Psoas muscle (tissue), 8 donors: ENCODE measurements around the gene PRKAG2. TPM values are rescaled to one million over a fixed set of nuclear protein-coding genes. Genes with fewer than 3 reads are reported as not detected.

Source experiments
- ATAC-seq, 4 donors: fragments of 200-7000 bp; cut with Tn5 transposase; one replicate each; pipeline ENCODE4 v1.9.1; 2020; ENCODE audit warnings: moderate library complexity in 3 of 4, mild to moderate bottlenecking in 2 of 4
- DNase-seq, 2 donors: peaks; one replicate each; pipeline ENCODE4 v3.0.0-alpha.2; 2020
- H3K27ac ChIP-seq: fragments of 200-600 bp; one replicate; pipeline ENCODE4 v1.8.0; 2022
- H3K27me3 ChIP-seq, 3 donors: fragments of 200-600 bp in 1 of 3; one replicate each; pipeline versions ENCODE4 v1.6.1 to v1.8.0; 2013 to 2022; ENCODE audit warnings: low read length in 2 of 3, mild to moderate bottlenecking in 2 of 3, moderate library complexity in 1 of 3; ENCODE audit not compliant: insufficient read depth in 3 of 3
- H3K36me3 ChIP-seq, 2 donors: fragments of 200-600 bp in 1 of 2; one replicate each; pipeline versions ENCODE4 v1.6.1 to v1.8.0; 2013 to 2022; ENCODE audit warnings: low read depth in 1 of 2, mild to moderate bottlenecking in 1 of 2, moderate library complexity in 1 of 2; ENCODE audit not compliant: insufficient read depth in 1 of 2
- H3K4me1 ChIP-seq: fragments of 200-600 bp; one replicate; pipeline ENCODE4 v1.8.0; 2022
- H3K4me3 ChIP-seq: fragments of 200-600 bp; one replicate; pipeline ENCODE4 v1.8.0; 2022; ENCODE audit warnings: mild to moderate bottlenecking
- H3K9me3 ChIP-seq: fragments of 200-600 bp; one replicate; pipeline ENCODE4 v1.8.0; 2022
- WGBS, 3 donors: extraction: QIAGEN DNeasy Blood & Tissue Kit; methylation state at CpG; one replicate each; pipeline versions ENCODE4 v1.1.6 to v1.1.7; 2013; 5-methylcytosine and 5-hydroxymethylcytosine counted together
- intact Hi-C, 2 donors: fragments of 100-400 bp; cut with DNase I; formaldehyde crosslinking; loops; one replicate each; pipeline versions ENCODE4 v1.11.0 to v1.14.2; 2022
- polyA plus RNA-seq, 3 donors: library from polyadenylated mRNA; stranded (reverse); fragments of 200-250 nt; gene quantifications; one replicate each; pipeline ENCODE4 v1.2.3, GENCODE V29; 2013
- total RNA-seq, 4 donors: library from RNA; stranded (reverse); fragmentation: NEBNext Ultra II Directional in 2 of 4; extraction: Animal tissue kit (Norgen Biotek cat#: 25700) in 2 of 4; gene quantifications; one replicate each; pipeline versions ENCODE4 v1.2.1 to v1.2.4, GENCODE V29; 2021 to 2023
- TF ChIP-seq, protein P1 (sequence below): fragments of 200-600 bp; IDR thresholded peaks from one replicate; pipeline ENCODE4 v1.8.0; 2022; ENCODE audit warnings: antibody characterized with exemption
- donor health status: healthy with polysubstance abuse.
- donor health status: DM: no; HTN: no; CAD: no; lungs with moderate emphysema.
- donor health status: Bipolar disorder and iron deficiency.
- donor health status: healthy.
- donor health status: DM: yes; HTN: yes; CAD: no.
- donor health status: DM: no; HTN: no; CAD: no.
- donor health status: DM: no; HTN: no; CAD: no.
- donor health status: DM: yes; HTN: yes; CAD: no.

The PRKAG2 gene
- total and polyA plus RNA-seq, 7 donors = 9.3 to 143 (median 19.8) TPM

GRCh38 chr7:151769188-151769821, 107.6 kb downstream of the PRKAG2 start:
- Histone ChIP-seq H3K27ac (no peak overlapping the region), H3K27me3 (no peaks in the 10 kb centered on the region), H3K4me1 (no peaks in the 10 kb centered on the region), H3K4me3 (no peak overlapping the region), H3K36me3 (no peaks in the 10 kb centered on the region), H3K9me3 (no peaks in the 10 kb centered on the region)
- DNase-seq (peak in 1 of 2 donors; percentile 26), ATAC-seq (no peak)
- TF ChIP-seq, protein P1, sequence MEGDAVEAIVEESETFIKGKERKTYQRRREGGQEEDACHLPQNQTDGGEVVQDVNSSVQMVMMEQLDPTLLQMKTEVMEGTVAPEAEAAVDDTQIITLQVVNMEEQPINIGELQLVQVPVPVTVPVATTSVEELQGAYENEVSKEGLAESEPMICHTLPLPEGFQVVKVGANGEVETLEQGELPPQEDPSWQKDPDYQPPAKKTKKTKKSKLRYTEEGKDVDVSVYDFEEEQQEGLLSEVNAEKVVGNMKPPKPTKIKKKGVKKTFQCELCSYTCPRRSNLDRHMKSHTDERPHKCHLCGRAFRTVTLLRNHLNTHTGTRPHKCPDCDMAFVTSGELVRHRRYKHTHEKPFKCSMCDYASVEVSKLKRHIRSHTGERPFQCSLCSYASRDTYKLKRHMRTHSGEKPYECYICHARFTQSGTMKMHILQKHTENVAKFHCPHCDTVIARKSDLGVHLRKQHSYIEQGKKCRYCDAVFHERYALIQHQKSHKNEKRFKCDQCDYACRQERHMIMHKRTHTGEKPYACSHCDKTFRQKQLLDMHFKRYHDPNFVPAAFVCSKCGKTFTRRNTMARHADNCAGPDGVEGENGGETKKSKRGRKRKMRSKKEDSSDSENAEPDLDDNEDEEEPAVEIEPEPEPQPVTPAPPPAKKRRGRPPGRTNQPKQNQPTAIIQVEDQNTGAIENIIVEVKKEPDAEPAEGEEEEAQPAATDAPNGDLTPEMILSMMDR = no peak
- WGBS, 3 donors = 91 to 96% (median 92%) methylated on average over 11 of the region's 11 CpGs
- intact Hi-C loops = no loop called here

GRCh38 chr7:151768805-151769187, 108.1 kb downstream of the PRKAG2 start:
- H3K36me3 ChIP-seq = no peaks in the 10 kb centered on the region
- intact Hi-C loops = no loop called here
- 91 to 96% (median 91%) methylated on average over 2 of the region's 2 CpGs for WGBS, 3 donors
- ATAC-seq (no peak), DNase-seq (peak in 1 of 2 donors; percentile 25)
- H3K27me3 ChIP-seq = no peaks in the 10 kb centered on the region
- TF ChIP-seq, protein P1 = no peak
- H3K9me3 ChIP-seq = no peaks in the 10 kb centered on the region
- no peak overlapping the region for H3K4me3 ChIP-seq
- no peaks in the 10 kb centered on the region for H3K4me1 ChIP-seq
- H3K27ac ChIP-seq = no peak overlapping the region

GRCh38 chr7:151767557-151767956, 109.4 kb downstream of the PRKAG2 start:
- H3K4me3 ChIP-seq = no peak overlapping the region
- no peaks in the 10 kb centered on the region for H3K4me1 ChIP-seq
- TF ChIP-seq, protein P1 = no peak
- no peaks in the 10 kb centered on the region for H3K27me3 ChIP-seq
- H3K36me3 ChIP-seq = no peaks in the 10 kb centered on the region
- 93 to 96% (median 94%) methylated on average over 4 of the region's 4 CpGs for WGBS, 3 donors
- no peaks in the 10 kb centered on the region for H3K9me3 ChIP-seq
- no peak overlapping the region for H3K27ac ChIP-seq
- DNase-seq = no peak
- ATAC-seq = no peak
- intact Hi-C loops = no loop called here

- DNase-seq = peak in 1 of 2 donors; percentile 52
- H3K4me1 ChIP-seq = no peaks in the 10 kb centered on the region
- H3K9me3 ChIP-seq = no peaks in the 10 kb centered on the region
- no peaks in the 10 kb centered on the region for H3K36me3 ChIP-seq
- 75 to 84% (median 81%) methylated on average over 13 of the region's 13 CpGs for WGBS, 3 donors
- no peaks in the 10 kb centered on the region for H3K27me3 ChIP-seq
- no peak overlapping the region for H3K4me3 ChIP-seq
- no peak overlapping the region for H3K27ac ChIP-seq
- no peak for ATAC-seq
- TF ChIP-seq, protein P1 = no peak
- intact Hi-C loops = no loop called here
Observed at GRCh38 chr7:151764056-151764920, 112.6 kb downstream of the PRKAG2 start.
